Spleen (tissue), 7 donors: ENCODE results near the gene RPL29.

Source experiments
- POLR2A ChIP-seq, 3 donors: fragments of 450-650 bp; IDR thresholded peaks; one replicate each; pipeline ENCODE4 v1.5.1; 2017; ENCODE audit warnings: antibody characterized with exemption in 3 of 3, mild to moderate bottlenecking in 1 of 3
- POLR2AphosphoS5 ChIP-seq, 3 donors: sonication (generic); formaldehyde crosslinking; IDR thresholded peaks; one replicate each; pipeline ENCODE4 v1.5.1; 2017; ENCODE audit warnings: antibody characterized with exemption in 3 of 3
- TF ChIP-seq, protein P1 (sequence below), 11 experiments: fragments of 200-600 bp in 7 of 11; fragments of 450-650 bp in 4 of 11; sonication (generic) in 4 of 11; IDR thresholded peaks in 8 of 11; conservative IDR thresholded peaks in 3 of 11; 1 replicate in 7 of 11; 2 replicates in 4 of 11; pipeline versions ENCODE4 v1.4.0 to v1.8.0; 2016 to 2021; ENCODE audit warnings: antibody characterized with exemption in 11 of 11, inconsistent platforms in 4 of 11, mild to moderate bottlenecking in 1 of 11
- donor health status: DM: no; HTN: no; CAD: no; lungs with moderate emphysema.
- donor health status: DM: no; HTN: no; CAD: no.
- donor health status: DM: no; HTN: no; CAD: no.

DNA sequence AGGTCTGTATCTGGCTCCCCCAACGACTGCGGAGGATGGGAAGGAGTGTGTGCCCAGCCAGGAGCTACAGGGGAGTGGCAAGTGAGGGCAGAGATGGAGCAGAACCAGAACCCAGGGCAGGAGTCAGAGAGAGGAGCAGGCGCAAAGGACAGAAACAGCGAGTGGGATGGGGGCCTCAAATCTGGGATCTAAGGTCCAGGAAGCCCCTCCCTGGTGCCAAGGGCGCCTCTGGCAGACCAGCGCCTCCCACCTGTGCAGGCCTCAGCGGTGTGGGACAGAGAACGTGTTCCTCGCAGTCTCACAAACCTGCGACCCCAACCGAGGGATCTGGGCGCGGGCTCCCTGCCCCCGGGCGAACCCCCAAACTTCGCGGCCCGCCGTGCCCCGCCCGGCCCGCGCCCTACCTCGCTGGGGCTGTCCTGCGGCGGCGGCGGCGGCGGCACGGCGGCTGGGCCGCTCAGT, 28.7 kb downstream of the RPL29 start:
- TF ChIP-seq POLR2AphosphoS5 (IDR thresholded peaks at IDR 0.05) = no peak
- TF ChIP-seq, protein P1, sequence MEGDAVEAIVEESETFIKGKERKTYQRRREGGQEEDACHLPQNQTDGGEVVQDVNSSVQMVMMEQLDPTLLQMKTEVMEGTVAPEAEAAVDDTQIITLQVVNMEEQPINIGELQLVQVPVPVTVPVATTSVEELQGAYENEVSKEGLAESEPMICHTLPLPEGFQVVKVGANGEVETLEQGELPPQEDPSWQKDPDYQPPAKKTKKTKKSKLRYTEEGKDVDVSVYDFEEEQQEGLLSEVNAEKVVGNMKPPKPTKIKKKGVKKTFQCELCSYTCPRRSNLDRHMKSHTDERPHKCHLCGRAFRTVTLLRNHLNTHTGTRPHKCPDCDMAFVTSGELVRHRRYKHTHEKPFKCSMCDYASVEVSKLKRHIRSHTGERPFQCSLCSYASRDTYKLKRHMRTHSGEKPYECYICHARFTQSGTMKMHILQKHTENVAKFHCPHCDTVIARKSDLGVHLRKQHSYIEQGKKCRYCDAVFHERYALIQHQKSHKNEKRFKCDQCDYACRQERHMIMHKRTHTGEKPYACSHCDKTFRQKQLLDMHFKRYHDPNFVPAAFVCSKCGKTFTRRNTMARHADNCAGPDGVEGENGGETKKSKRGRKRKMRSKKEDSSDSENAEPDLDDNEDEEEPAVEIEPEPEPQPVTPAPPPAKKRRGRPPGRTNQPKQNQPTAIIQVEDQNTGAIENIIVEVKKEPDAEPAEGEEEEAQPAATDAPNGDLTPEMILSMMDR (IDR thresholded peaks at IDR 0.05 in 8 of 11, conservative IDR thresholded peaks at IDR 0.05 in 3 of 11) = no peak
- no peak for TF ChIP-seq POLR2A (IDR thresholded peaks at IDR 0.05)
